AG04450 (cell line): Measurements from ENCODE around the gene MISP. TPM values are rescaled to one million over a fixed set of nuclear protein-coding genes. Genes with fewer than 3 reads are reported as not detected.
A peak's percentile ranks its signal among the peaks of the same experiment; 100 is the strongest.
"Not testable (repeated sequence)": the region's sequence is repeated elsewhere in the genome, so short reads cannot be mapped to it uniquely, and the experiment has no call there.

ENCODE experiments used
- CTCF ChIA-PET: fragments of 300-600, 350-600 bp; formaldehyde crosslinking; extraction: SDS; loops from one replicate; lab custom pipeline; 2022; ENCODE audit warnings: antibody characterized with exemption, inconsistent platforms; lab: Charles Lee
- POLR2A ChIA-PET: fragments of 350-600 bp; formaldehyde crosslinking; extraction: SDS; loops from one replicate; lab custom pipeline; 2021; ENCODE audit warnings: antibody characterized with exemption, inconsistent platforms; lab: Yijun Ruan, JAX
- DNase-seq: peaks from one replicate; pipeline ENCODE4 v3.0.0-alpha.2; 2011; ENCODE audit warnings: low read depth, low spot score
- H3K27ac ChIP-seq: one replicate; pipeline ENCODE4 v1.5.1; 2012; ENCODE audit warnings: low read depth, low read length, control low read depth
- H3K27me3 ChIP-seq: one replicate; pipeline ENCODE4 v1.6.0; 2012; ENCODE audit warnings: low read length; ENCODE audit not compliant: control insufficient read depth, insufficient read depth
- H3K4me3 ChIP-seq: 2 replicates; pipeline ENCODE4 v1.5.1; 2011; ENCODE audit warnings: mild to moderate bottlenecking, low read depth, low read length, control low read depth
- H3K9me3 ChIP-seq: 2 replicates; pipeline ENCODE4 v1.5.1; 2012; ENCODE audit warnings: low read length; ENCODE audit not compliant: control insufficient read depth, insufficient read depth
- CTCF ChIP-seq: IDR thresholded peaks from 2 replicates; pipeline ENCODE4 v1.5.1; 2011; ENCODE audit warnings: low read depth, low read length, control low read depth, inconsistent platforms
- polyA minus RNA-seq: library from RNA; depleted of rRNA, polyadenylated mRNA; stranded (reverse); fragments of >200 nt; gene quantifications from 2 replicates; pipeline ENCODE4 v1.2.3, GENCODE V29; 2011; rRNA and poly(A)+ RNA removed
- polyA plus RNA-seq: library from polyadenylated mRNA; depleted of rRNA; stranded (reverse); fragments of >200 nt; gene quantifications from 2 replicates; pipeline ENCODE4 v1.2.3, GENCODE V29; 2011; rRNA removed

MISP gene
- polyA plus RNA-seq: 0.07 and 0.09 TPM in 2 replicates
- 0.18 TPM in 1 of 2 replicates, not detected in the other for polyA minus RNA-seq

- Histone ChIP-seq H3K27ac (peak within 1 kb of the TSS; percentile 87), H3K4me3 (no peak within 1 kb of the TSS), H3K9me3 (peaks cover 29% of the 10 kb centered on the region), H3K27me3 (no peaks in the 10 kb centered on the region)
- no peak for DNase-seq
- ChIA-PET POLR2A (no interaction called here), CTCF (no interaction called here)
- TF ChIP-seq CTCF: no peak
These were observed at the start of gene MISP for GRCh38 chr19:750640-751423. Gene MISP, plus strand, starts transcription at chr19:751112. Its CDS starts 5,835 bp downstream, at chr19:756947.

- CTCF ChIA-PET, POLR2A ChIA-PET, DNase-seq, H3K27ac ChIP-seq, H3K27me3 ChIP-seq, H3K4me3 ChIP-seq: not testable (repeated sequence)
- peaks cover 10% of the 10 kb centered on the region for H3K9me3 ChIP-seq
These were observed 48.1 kb upstream of the MISP start for GRCh38 chr19:702847-703246.

GRCh38 chr19:703329-703650, 47.6 kb upstream of the MISP start:
- TF ChIP-seq CTCF: no peak
- no peak for DNase-seq
- no peak overlapping the region for H3K4me3 ChIP-seq
- ChIA-PET CTCF (interaction anchor here (0.6 kb wide), 1 partner anchor 24 kb away, joined by 4 read pairs; no protein-coding TSS in a partner anchor), POLR2A (no interaction called here)
- H3K27me3 ChIP-seq: peaks cover 6% of the 10 kb centered on the region
- H3K9me3 ChIP-seq: peaks cover 15% of the 10 kb centered on the region
- no peak overlapping the region for H3K27ac ChIP-seq

- TF ChIP-seq CTCF: no peak
- H3K4me3 ChIP-seq: no peak overlapping the region
- DNase-seq: no peak
- H3K9me3 ChIP-seq: peaks cover 15% of the 10 kb centered on the region
- ChIA-PET CTCF (interaction anchor here (0.6 kb wide), 1 partner anchor 24 kb away, joined by 4 read pairs; no protein-coding TSS in a partner anchor), POLR2A (no interaction called here)
- H3K27me3 ChIP-seq: peaks cover 8% of the 10 kb centered on the region
- H3K27ac ChIP-seq: no peak overlapping the region
These were observed 47.1 kb upstream of the MISP start for GRCh38 chr19:703651-704446.

- H3K27ac ChIP-seq: no peak overlapping the region
- DNase-seq: no peak
- ChIA-PET POLR2A (no interaction called here), CTCF (no interaction called here)
- H3K27me3 ChIP-seq: peaks cover 8% of the 10 kb centered on the region
- peaks cover 15% of the 10 kb centered on the region for H3K9me3 ChIP-seq
- no peak for TF ChIP-seq CTCF
- no peak overlapping the region for H3K4me3 ChIP-seq
These were observed 46.5 kb upstream of the MISP start for GRCh38 chr19:704447-704741.
